ENCODE measurements around the gene STX8. TPM values are rescaled to one million over a fixed set of nuclear protein-coding genes. Genes with fewer than 3 reads are reported as not detected.
"Not testable (repeated sequence)": the region's sequence is repeated elsewhere in the genome, so short reads cannot be mapped to it uniquely, and the experiment has no call there.

STX8 gene
- total RNA-seq, 1 donor from 2014 or later: 62.8 TPM

DNA sequence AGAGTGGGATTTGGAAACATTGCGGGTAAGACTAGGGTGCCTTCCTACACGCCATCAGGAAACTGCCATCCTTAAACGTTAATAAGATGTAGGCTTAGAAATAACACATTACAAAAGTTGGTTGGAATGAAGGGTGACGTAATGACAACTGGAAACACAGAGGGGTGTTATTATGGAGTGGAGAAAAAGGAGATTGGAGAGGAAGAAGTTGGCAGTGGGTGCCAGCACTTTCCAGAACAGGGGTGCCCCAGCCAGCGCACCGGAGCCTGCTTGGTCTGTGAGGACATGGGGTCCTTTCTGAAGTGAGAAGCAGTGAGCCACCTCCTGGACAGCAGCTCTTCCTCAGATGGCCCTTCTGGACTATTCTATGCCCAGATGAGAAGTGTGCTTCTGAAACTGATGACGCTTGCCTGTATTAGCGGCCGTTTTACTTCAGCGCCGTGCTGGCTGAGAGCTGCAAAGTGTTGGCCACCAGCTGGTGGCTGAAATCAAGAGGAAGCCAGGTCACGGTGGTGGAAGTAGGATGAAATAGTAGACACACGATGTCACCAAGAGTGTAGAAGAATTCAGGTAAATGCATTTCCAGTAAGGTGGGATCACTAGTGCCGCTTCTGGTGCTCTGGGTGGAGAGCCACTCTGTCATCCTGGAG, 309.5 kb downstream of the STX8 start:
- intact Hi-C loops (cut with DNase I): no loop called here
- DNase-seq (no peak), ATAC-seq (ENCODE audit: poor library complexity) (no peak)

DNA sequence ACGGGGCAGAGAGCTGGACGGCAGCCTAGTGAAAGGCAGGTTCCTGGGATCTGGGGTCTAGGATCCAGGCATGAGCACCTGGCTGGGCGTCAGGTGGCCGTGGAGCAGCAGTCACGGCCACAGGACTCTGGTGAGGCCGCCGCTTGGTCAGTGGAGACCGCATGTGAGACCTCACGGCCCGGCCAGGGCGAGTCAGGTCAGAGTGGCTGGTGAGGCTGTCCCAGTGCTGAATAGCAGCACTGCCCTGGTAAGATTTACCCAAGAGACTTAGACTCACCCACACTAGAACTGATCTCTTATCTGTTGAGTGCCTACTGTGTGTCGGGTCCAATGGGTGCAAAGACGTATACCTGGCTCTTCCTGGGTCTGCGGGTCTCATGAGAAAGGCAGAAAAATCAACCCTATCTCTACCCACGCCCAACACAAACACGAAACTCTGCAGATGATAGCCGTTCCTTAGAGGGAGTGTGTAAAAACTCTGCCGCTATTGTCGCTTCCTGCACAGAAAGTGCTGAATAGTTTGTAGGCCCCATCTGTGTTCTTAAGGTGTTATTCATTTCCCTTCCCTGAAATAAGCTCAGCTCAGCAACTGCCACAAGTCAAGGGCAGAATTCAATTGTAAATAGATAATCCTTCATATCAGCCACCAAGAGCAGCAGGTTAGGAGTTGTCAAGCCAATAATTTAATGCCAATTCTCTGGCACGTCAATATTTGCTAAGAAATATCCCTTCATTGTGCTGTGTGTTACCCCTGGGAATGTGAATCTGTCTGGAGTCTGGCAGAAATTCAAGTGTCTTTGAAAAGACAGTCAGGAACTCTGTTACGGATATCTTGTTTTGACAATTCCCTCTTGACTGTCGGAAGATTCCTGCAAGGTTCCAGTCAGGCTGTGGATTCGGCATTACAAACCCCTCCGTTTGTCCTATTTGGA, 314.3 kb downstream of the STX8 start:
- intact Hi-C loops (cut with DNase I): no loop called here
- DNase-seq (no peak), ATAC-seq (ENCODE audit: poor library complexity) (no peak)

DNA sequence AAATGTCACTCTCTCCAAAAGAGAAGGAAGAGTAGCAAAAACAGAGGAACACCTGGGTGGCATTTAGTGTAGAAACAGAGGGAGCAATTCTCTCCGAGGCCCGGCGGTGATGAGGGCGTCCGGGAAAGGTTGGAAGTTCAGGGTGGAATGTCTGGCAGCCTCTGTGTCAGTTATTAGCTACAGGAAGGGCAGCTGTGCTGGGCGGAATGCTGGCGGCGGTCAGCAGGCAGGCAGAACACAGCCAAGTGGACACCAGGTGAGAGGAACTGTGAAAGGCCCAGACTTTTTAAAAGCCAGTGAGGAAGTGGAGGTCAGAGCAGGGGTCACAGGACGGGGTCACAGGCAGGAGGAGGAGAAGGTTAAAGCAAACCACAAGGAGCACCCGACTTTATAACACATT, 316.2 kb downstream of the STX8 start:
- DNase-seq: peak; percentile 59
- intact Hi-C loops (cut with DNase I): no loop called here
- peak; percentile 87 for ATAC-seq (ENCODE audit: poor library complexity)

DNA sequence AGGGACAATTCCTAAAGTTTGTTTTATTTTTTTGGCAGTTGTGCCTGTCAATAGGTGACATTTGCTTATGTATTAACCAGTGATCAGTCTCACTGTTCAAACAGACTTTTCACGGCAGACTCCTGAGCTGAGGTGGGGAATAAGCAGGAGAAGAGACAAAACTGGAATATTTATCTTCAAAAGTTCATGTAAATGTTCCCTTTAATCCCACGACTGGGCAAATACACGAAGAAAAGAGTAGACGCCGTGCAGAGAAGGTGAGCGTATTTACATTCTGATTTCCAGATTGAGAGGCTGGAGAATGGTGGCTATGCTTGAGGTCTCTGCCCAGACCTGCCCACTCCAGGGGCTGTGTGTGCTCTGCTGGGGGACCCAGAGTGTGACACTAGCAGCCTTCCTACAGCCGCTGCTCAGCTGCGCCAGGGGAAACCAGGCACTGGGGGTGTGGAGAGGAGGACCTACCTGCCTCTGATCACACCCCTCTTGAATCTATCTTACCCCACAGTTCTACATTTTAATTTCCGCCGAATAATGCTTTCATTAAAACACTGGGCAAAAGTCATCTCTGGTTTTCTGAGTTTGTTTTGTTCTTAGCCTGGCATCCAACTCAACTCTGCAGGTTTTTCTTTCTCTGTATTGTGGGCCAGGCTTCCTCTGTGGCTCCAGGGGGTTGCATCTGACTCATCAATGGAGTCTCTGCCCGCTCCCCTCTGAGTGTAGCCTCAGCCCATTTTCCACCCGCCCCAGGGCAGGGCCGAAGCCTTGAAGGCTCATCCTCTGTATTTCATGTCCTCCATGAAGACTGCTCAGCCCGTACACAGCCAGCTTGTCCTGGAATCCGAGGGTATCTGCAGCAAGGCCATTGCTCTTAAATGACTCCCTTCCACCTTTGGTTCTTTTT, 317.3 kb downstream of the STX8 start:
- intact Hi-C loops (cut with DNase I): no loop called here
- ATAC-seq (ENCODE audit: poor library complexity) (no peak), DNase-seq (no peak)

DNA sequence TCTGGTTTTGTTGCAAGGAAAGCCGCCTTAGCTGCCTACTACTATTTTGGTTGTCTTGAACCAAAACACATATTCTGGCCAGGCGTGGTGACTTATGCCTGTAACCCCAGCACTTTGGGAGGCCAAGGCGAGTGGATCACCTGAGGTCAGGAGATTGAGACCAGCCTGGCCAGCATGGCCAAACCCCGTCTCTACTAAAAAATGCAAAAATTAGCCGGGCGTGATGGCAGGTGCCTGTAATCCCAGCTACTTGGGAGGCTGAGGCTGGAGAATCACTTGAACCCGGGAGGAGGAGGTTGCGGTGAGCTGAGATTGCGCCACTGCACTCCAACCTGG, 318.0 kb downstream of the STX8 start:
- DNase-seq; intact Hi-C loops (cut with DNase I); ATAC-seq (ENCODE audit: poor library complexity): not testable (repeated sequence)

GRCh38 chr17:9256751-9257629, 318.6 kb downstream of the STX8 start:
- intact Hi-C loops (cut with DNase I): no loop called here
- no peak for ATAC-seq (ENCODE audit: poor library complexity)

GRCh38 chr17:9256361-9256750, 319.3 kb downstream of the STX8 start:
- ATAC-seq (ENCODE audit: poor library complexity) (no peak), DNase-seq (no peak)
- intact Hi-C loops (cut with DNase I): no loop called here

More at GRCh38 chr17:9256751-9257629, 318.6 kb downstream of the STX8 start:
- no peak for DNase-seq

GRCh38 chr17:9255833-9256232, 319.8 kb downstream of the STX8 start:
- no peak for ATAC-seq (ENCODE audit: poor library complexity)
- intact Hi-C loops (cut with DNase I): no loop called here
- DNase-seq: no peak

- DNase-seq (no peak), ATAC-seq (ENCODE audit: poor library complexity) (no peak)
- intact Hi-C loops (cut with DNase I): no loop called here
Observed at GRCh38 chr17:9254841-9255240, 320.8 kb downstream of the STX8 start.

- intact Hi-C loops (cut with DNase I): no loop called here
- no peak for DNase-seq
- ATAC-seq (ENCODE audit: poor library complexity): no peak
Observed at GRCh38 chr17:9253308-9253707, 322.3 kb downstream of the STX8 start.

- intact Hi-C loops (cut with DNase I): no loop called here
- no peak for ATAC-seq (ENCODE audit: poor library complexity)
- no peak for DNase-seq
Observed at GRCh38 chr17:9251273-9251672, 324.3 kb downstream of the STX8 start.

- no peak for ATAC-seq (ENCODE audit: poor library complexity)
- intact Hi-C loops (cut with DNase I): no loop called here
- no peak for DNase-seq
Observed at GRCh38 chr17:9249245-9249953, 326.2 kb downstream of the STX8 start.

DNA sequence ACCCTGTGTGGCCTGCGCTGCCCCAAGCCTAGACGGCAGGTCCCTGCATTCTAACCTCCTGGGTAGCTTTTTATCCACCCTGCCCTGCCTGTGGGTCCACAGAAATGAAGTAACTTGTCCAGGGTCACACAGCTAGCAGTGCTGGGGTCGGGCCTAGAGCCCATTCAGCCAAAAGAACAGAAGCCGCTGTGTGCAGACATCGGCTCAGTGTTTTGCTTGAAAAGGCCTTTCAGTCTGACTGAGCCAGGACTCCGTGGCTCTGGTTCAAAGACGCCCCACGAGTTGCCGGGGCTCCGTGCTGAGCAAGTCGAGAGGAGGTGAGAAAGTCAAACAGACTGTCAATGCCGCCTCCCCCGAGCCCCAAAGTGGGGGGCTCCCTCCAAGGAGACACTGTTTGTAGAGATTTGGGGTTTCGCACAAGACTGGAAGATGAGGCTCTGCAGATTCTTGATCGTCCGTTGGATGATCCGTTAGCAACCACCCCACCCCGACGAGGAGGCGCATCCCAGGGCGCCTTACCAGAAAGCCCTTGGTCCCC, 328.1 kb downstream of the STX8 start:
- intact Hi-C loops (cut with DNase I): no loop called here
- ATAC-seq (ENCODE audit: poor library complexity) (no peak), DNase-seq (peak; percentile 30)

- ATAC-seq (ENCODE audit: poor library complexity) (no peak), DNase-seq (peak; percentile 60)
- intact Hi-C loops (cut with DNase I): no loop called here
Observed at GRCh38 chr17:9244066-9245052, 331.3 kb downstream of the STX8 start.

DNA sequence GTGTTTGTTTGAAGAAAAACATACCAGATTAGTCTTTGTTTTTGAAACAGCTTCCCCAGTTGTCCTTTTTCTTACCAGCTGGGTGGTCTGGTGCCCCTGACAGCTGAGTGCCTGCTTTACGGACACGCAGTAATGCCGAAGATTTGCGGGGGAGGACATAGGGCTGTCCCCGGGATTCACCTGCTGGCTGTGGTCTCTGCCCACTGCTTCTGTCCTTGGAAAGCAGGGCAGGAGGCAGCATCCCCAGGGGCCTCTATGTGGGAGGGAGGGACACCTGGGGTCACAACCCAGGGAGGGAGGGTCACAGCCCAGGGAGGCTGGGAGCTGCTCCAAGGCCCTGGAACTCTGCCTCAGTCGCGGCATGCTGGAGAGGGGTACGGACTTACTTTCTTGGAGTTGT, 332.6 kb downstream of the STX8 start:
- ATAC-seq (ENCODE audit: poor library complexity) (no peak), DNase-seq (peak; percentile 28)
- intact Hi-C loops (cut with DNase I): no loop called here

DNA sequence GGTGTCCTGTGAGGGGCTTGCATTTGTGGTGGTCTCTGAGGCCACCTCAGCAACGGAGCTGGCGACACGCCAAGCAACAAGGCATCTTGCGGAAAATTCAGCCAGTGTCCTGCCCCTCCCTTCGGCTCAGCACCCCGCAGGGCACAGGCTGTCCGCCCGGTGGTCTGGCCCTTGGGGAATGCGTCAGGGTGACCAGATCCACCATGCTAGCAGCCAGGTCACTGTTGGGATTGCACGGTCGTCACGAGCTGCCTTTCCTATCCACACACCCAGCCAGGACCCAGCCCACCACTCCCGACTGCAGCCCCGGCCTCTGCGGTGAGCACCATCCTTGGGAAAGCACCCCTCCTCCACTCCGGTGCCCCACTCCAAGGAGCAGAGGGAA, 333.1 kb downstream of the STX8 start:
- intact Hi-C loops (cut with DNase I): no loop called here
- ATAC-seq (ENCODE audit: poor library complexity) (no peak), DNase-seq (peak; percentile 50)
